PC-9 (cell line): ENCODE measurements around the gene KDM4C. TPM values are rescaled to one million over a fixed set of nuclear protein-coding genes. Genes with fewer than 3 reads are reported as not detected.

Experiments used
- BruUV-seq: library from RNA; stranded (reverse); fragments of 400-500 nt; replicated peaks from 2 replicates; lab custom pipeline; 2021; lab: Mats Ljungman, UMichigan
- CTCF ChIA-PET: fragments of 300-600 bp; sonication (Branson Sonifier 250); formaldehyde crosslinking; loops from one replicate; lab custom pipeline; 2022; ENCODE audit warnings: antibody characterized with exemption; lab: Charles Lee
- POLR2A ChIA-PET: fragments of 300-600 bp; sonication (Branson Sonifier 250); formaldehyde crosslinking; loops from one replicate; lab custom pipeline; 2022; ENCODE audit warnings: antibody characterized with exemption; ENCODE audit not compliant: unreplicated experiment; lab: Charles Lee
- DNase-seq, 2 experiments: peaks; one replicate each; pipeline versions ENCODE4 v3.0.0 to v3.0.0-alpha.2; 2015 to 2022; ENCODE audit warnings: mixed read lengths in 1 of 2
- H2AFZ ChIP-seq: fragments of 200-600 bp; sonication (generic); 2 replicates; pipeline ENCODE4 v1.8.1; 2017; ENCODE audit warnings: antibody characterized with exemption
- H3F3A ChIP-seq: fragments of 200-600 bp; sonication (generic); 2 replicates; pipeline ENCODE4 v1.8.1; 2017; ENCODE audit warnings: antibody characterized with exemption, mild to moderate bottlenecking, low read depth; ENCODE audit not compliant: insufficient read depth
- H3K27ac ChIP-seq: fragments of 200-600 bp; sonication (generic); 2 replicates; pipeline ENCODE4 v1.6.1; 2016; ENCODE audit warnings: mixed run types
- H3K27me3 ChIP-seq: fragments of 200-600 bp; sonication (generic); 2 replicates; pipeline ENCODE4 v1.6.1; 2016; ENCODE audit warnings: low read depth, mixed run types; ENCODE audit not compliant: insufficient read depth
- H3K36me3 ChIP-seq: fragments of 200-600 bp; sonication (generic); 2 replicates; pipeline ENCODE4 v1.6.1; 2016; ENCODE audit warnings: low read depth, mixed run types
- H3K4me1 ChIP-seq: fragments of 200-600 bp; sonication (generic); replicated peaks from 2 replicates; pipeline ENCODE4 v1.6.1; 2016; ENCODE audit warnings: mixed run types; ENCODE audit not compliant: insufficient read depth
- H3K4me2 ChIP-seq: fragments of 200-600 bp; sonication (generic); 2 replicates; pipeline ENCODE4 v1.6.1; 2017; ENCODE audit warnings: mixed run types
- H3K4me3 ChIP-seq: fragments of 200-600 bp; sonication (generic); 2 replicates; pipeline ENCODE4 v1.6.1; 2016; ENCODE audit warnings: mixed run types
- H3K79me2 ChIP-seq: fragments of 200-600 bp; sonication (generic); 2 replicates; pipeline ENCODE4 v1.6.1; 2017; ENCODE audit warnings: low read depth, mixed run types
- H3K9me2 ChIP-seq: fragments of 200-600 bp; sonication (generic); 2 replicates; pipeline ENCODE4 v1.8.1; 2017; ENCODE audit warnings: mild to moderate bottlenecking; ENCODE audit not compliant: insufficient read depth
- H3K9me3 ChIP-seq: fragments of 200-600 bp; sonication (generic); 2 replicates; pipeline ENCODE4 v1.8.1; 2016; ENCODE audit warnings: low read depth; ENCODE audit not compliant: insufficient read depth
- H4K20me1 ChIP-seq: fragments of 200-600 bp; sonication (generic); 2 replicates; pipeline ENCODE4 v1.8.1; 2017; ENCODE audit not compliant: insufficient read depth
- EZH2 ChIP-seq: fragments of 200-600 bp; sonication (generic); IDR thresholded peaks from 2 replicates; pipeline ENCODE4 v1.8.0; 2017; ENCODE audit warnings: antibody characterized with exemption, low read depth
- intact Hi-C: fragments of 100-400 bp; cut with micrococcal nuclease; formaldehyde crosslinking; loops from one replicate; pipeline ENCODE4 v1.10.0; 2022; ENCODE audit not compliant: unreplicated experiment
- total RNA-seq: library from RNA; stranded (reverse); gene quantifications from 2 replicates; pipeline ENCODE4 v1.2.3, GENCODE V29; 2021
- TF ChIP-seq, protein P1 (sequence below): fragments of 200-600 bp; sonication (generic); conservative IDR thresholded peaks from 2 replicates; pipeline ENCODE4 v1.6.1; 2017; ENCODE audit warnings: mixed run types, antibody characterized with exemption, mild to moderate bottlenecking, moderate library complexity

The KDM4C gene
- total RNA-seq, 1 experiment from 2014 or later = 12.9 TPM

DNA sequence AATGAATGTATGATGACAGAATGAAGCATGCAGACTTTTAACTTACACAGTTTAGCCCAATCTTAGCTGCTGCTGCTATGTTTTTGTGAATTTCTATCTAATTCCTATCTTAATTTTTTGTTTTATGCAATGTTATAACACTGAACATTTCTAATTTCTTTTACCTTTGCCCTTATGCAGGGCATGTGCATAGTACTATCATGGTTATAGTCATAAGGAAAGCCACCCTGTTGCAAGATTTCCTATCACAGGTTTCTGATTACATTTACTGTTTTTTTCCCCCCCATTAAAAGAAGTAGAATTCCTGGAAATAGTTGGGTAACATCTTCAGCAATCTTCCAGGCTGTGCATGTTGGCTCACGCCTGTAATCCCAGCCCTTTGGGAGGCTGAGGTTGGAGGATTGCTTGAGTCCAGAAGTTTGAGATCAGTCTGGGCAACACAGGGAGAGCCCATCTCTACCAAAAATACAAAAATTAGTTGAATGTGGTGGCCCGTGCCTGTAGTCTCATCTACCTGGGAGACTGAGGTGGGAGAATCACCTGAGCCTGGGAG, 164.4 kb downstream of the KDM4C start:
- Histone ChIP-seq H3K36me3 (no peaks in the 10 kb centered on the region), H3K27me3 (no peaks in the 10 kb centered on the region), H3K27ac (no peak overlapping the region), H3K9me2 (no peaks in the 10 kb centered on the region), H3K4me2 (no peak overlapping the region), H2AFZ (no peak overlapping the region), H3K9me3 (no peaks in the 10 kb centered on the region), H3K4me1 (no peaks in the 10 kb centered on the region), H3K79me2 (no peaks in the 10 kb centered on the region), H3K4me3 (no peak overlapping the region), H4K20me1 (no peaks in the 10 kb centered on the region), H3F3A (no peaks in the 10 kb centered on the region)
- CTCF ChIA-PET = no interaction called here
- no peak for DNase-seq
- intact Hi-C loops = no loop called here
- POLR2A ChIA-PET = no interaction called here
- no TSS peak for BruUV-seq
- TF ChIP-seq, protein P1, sequence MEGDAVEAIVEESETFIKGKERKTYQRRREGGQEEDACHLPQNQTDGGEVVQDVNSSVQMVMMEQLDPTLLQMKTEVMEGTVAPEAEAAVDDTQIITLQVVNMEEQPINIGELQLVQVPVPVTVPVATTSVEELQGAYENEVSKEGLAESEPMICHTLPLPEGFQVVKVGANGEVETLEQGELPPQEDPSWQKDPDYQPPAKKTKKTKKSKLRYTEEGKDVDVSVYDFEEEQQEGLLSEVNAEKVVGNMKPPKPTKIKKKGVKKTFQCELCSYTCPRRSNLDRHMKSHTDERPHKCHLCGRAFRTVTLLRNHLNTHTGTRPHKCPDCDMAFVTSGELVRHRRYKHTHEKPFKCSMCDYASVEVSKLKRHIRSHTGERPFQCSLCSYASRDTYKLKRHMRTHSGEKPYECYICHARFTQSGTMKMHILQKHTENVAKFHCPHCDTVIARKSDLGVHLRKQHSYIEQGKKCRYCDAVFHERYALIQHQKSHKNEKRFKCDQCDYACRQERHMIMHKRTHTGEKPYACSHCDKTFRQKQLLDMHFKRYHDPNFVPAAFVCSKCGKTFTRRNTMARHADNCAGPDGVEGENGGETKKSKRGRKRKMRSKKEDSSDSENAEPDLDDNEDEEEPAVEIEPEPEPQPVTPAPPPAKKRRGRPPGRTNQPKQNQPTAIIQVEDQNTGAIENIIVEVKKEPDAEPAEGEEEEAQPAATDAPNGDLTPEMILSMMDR = no peak
- TF ChIP-seq EZH2 = no peak

DNA sequence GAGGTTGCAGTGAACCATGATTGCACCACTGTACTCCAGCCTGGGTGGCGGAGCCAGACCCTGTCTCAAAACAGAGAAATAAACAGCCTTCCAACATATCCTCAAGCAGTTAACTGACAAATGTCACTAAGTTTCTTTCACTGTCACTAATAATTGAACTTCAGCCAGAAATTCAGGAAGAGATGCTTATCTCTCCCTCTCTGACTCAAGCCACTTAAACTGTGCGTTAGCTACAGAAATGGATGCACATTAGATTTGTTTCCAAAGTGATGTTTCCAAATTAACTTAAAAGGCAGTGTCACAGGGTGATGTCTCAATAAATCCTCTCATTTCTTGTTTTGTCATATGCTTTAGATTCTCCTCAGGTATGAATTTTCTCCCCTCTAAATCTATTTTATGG, 164.9 kb downstream of the KDM4C start:
- Histone ChIP-seq H3K27ac (no peak overlapping the region), H3K79me2 (no peaks in the 10 kb centered on the region), H4K20me1 (no peaks in the 10 kb centered on the region), H3K27me3 (no peaks in the 10 kb centered on the region), H3K4me2 (no peak overlapping the region), H3K36me3 (no peaks in the 10 kb centered on the region), H3K4me1 (no peaks in the 10 kb centered on the region), H3F3A (no peaks in the 10 kb centered on the region), H3K9me2 (no peaks in the 10 kb centered on the region), H2AFZ (no peak overlapping the region), H3K9me3 (no peaks in the 10 kb centered on the region), H3K4me3 (no peak overlapping the region)
- ChIA-PET CTCF (no interaction called here), POLR2A (no interaction called here)
- TF ChIP-seq EZH2 = no peak
- TF ChIP-seq, protein P1 = no peak
- intact Hi-C loops = no loop called here
- no TSS peak for BruUV-seq
- DNase-seq = no peak

DNA sequence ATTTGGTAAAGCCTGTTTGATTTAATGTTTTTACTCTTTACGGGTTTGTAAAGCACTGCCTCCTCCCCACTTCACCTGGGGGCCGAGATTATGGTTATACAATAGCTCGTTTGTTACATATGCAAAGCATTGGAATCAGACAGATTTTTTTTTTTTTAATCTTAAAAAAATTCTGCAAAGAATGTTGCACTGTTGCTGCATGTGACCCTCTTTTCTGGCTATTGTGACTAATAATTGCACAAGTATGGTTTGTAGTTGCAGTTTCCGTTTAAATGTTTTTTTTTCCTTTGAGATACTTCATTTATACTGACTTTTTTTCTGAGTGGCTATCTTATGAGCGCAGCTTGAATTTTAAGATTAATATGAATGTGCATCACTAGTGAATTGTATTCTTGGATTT, 165.3 kb downstream of the KDM4C start:
- H3K27me3 ChIP-seq = no peaks in the 10 kb centered on the region
- ChIA-PET POLR2A (no interaction called here), CTCF (no interaction called here)
- H3K4me2 ChIP-seq = no peak overlapping the region
- no peak overlapping the region for H2AFZ ChIP-seq
- no peak for DNase-seq
- no TSS peak for BruUV-seq
- no peaks in the 10 kb centered on the region for H3K9me2 ChIP-seq
- intact Hi-C loops = no loop called here
- no peaks in the 10 kb centered on the region for H3K9me3 ChIP-seq
- H3K4me1 ChIP-seq = no peaks in the 10 kb centered on the region
- no peaks in the 10 kb centered on the region for H3K79me2 ChIP-seq
- no peak overlapping the region for H3K4me3 ChIP-seq
- H3K36me3 ChIP-seq = no peaks in the 10 kb centered on the region
- H3F3A ChIP-seq = no peaks in the 10 kb centered on the region
- H4K20me1 ChIP-seq = no peaks in the 10 kb centered on the region
- no peak overlapping the region for H3K27ac ChIP-seq
- no peak for TF ChIP-seq EZH2
- TF ChIP-seq, protein P1 = no peak
